HepG2 (cell line): Measurements from ENCODE around the gene ENSA. TPM values are rescaled to one million over a fixed set of nuclear protein-coding genes. Genes with fewer than 3 reads are reported as not detected.

Source experiments
- BRD4 ChIP-seq: sonication (generic); formaldehyde crosslinking; IDR thresholded peaks from 2 replicates; pipeline ENCODE4 v1.4.0; 2020; ENCODE audit warnings: missing genetic modification reagents
- GFI1 ChIP-seq: sonication (generic); formaldehyde crosslinking; IDR thresholded peaks from 2 replicates; pipeline ENCODE4 v1.5.0; 2020; ENCODE audit warnings: missing genetic modification reagents, mild to moderate bottlenecking, borderline replicate concordance
- GTF2F1 ChIP-seq: fragments of 150-350 bp; IDR thresholded peaks from 2 replicates; pipeline ENCODE4 v1.6.1; 2014; ENCODE audit warnings: low read length
- MIER3 ChIP-seq: IDR thresholded peaks from 2 replicates; pipeline ENCODE4 v1.6.1; 2016; ENCODE audit warnings: missing compliant biosample characterization, borderline replicate concordance
- NFKB2 ChIP-seq: sonication (generic); formaldehyde crosslinking; IDR thresholded peaks from 2 replicates; pipeline ENCODE4 v1.4.0; 2020; ENCODE audit warnings: missing genetic modification reagents, borderline replicate concordance
- RARG ChIP-seq: sonication (generic); formaldehyde crosslinking; IDR thresholded peaks from 2 replicates; pipeline ENCODE4 v1.4.0; 2020; ENCODE audit warnings: low read depth, mild to moderate bottlenecking, missing genetic modification reagents
- TAF15 ChIP-seq: fragments of 200-400 bp; formaldehyde crosslinking; IDR thresholded peaks from one replicate; pipeline ENCODE4 v1.6.1; 2018; ENCODE audit warnings: mild to moderate bottlenecking, low read depth, low read length; ENCODE audit not compliant: poor library complexity, severe bottlenecking
- TBX3 ChIP-seq: fragments of 450-650 bp; IDR thresholded peaks from 2 replicates; pipeline ENCODE4 v1.6.1; 2017; ENCODE audit warnings: antibody characterized with exemption, mild to moderate bottlenecking, inconsistent platforms, borderline replicate concordance
- ZNF124 ChIP-seq: sonication (generic); formaldehyde crosslinking; IDR thresholded peaks from 2 replicates; pipeline ENCODE4 v1.4.0; 2020; ENCODE audit warnings: missing genetic modification reagents
- ZNF180 ChIP-seq: sonication (generic); formaldehyde crosslinking; IDR thresholded peaks from 2 replicates; pipeline ENCODE4 v1.4.0; 2020; ENCODE audit warnings: low read depth, missing genetic modification reagents, borderline replicate concordance
- ZNF282 ChIP-seq: fragments of 450-650 bp; IDR thresholded peaks from 2 replicates; pipeline ENCODE4 v1.6.1; 2018; ENCODE audit not compliant: partially characterized antibody
- ZNF296 ChIP-seq: sonication (generic); formaldehyde crosslinking; conservative IDR thresholded peaks from 2 replicates; pipeline ENCODE4 v1.5.0; 2020; ENCODE audit warnings: mild to moderate bottlenecking, missing genetic modification reagents
- ZNF616 ChIP-seq: sonication (generic); formaldehyde crosslinking; IDR thresholded peaks from 2 replicates; pipeline ENCODE4 v1.5.0; 2020; ENCODE audit warnings: low read depth, mild to moderate bottlenecking, missing genetic modification reagents
- ZNF878 ChIP-seq: sonication (generic); formaldehyde crosslinking; IDR thresholded peaks from 2 replicates; pipeline ENCODE4 v1.8.1; 2023; ENCODE audit warnings: mild to moderate bottlenecking, missing genetic modification reagents, moderate library complexity
- ZSCAN22 ChIP-seq: sonication (generic); formaldehyde crosslinking; IDR thresholded peaks from 2 replicates; pipeline ENCODE4 v1.4.0; 2020; ENCODE audit warnings: mild to moderate bottlenecking, missing genetic modification reagents
- polyA plus RNA-seq, 8 experiments: library from polyadenylated mRNA; depleted of rRNA in 3 of 8; stranded (reverse) in 7 of 8; unstranded in 1 of 8; fragments of >200 nt; fragmentation: Illumina TruSeq in 4 of 8; extraction: Trizol in 4 of 8; gene quantifications; 2 replicates each; pipeline versions ENCODE4 v1.2.1 to v1.2.3, GENCODE V29; 2011 to 2016; ENCODE audit warnings: low read depth in 4 of 8, missing spikeins in 1 of 8, mixed read lengths in 1 of 8; ENCODE audit not compliant: insufficient read depth in 1 of 8
- total RNA-seq, 5 experiments: library from RNA; depleted of rRNA; stranded (reverse); fragments of >200 nt; fragmentation: Illumina TruSeq; extraction: Trizol; gene quantifications; 2 replicates each; pipeline ENCODE4 v1.2.3, GENCODE V29; 2016; ENCODE audit warnings: low read depth in 1 of 5
- TF ChIP-seq, protein P1 (sequence below): IDR thresholded peaks from 2 replicates; pipeline ENCODE4 v1.6.1; 2016; ENCODE audit warnings: control low read depth
- TF ChIP-seq, protein P2 (sequence below): sonication (generic); formaldehyde crosslinking; IDR thresholded peaks from 2 replicates; pipeline ENCODE4 v1.4.0; 2020; ENCODE audit warnings: missing genetic modification reagents
- TF ChIP-seq, protein P3 (sequence below): sonication (generic); formaldehyde crosslinking; IDR thresholded peaks from 2 replicates; pipeline ENCODE4 v1.8.0; 2022; ENCODE audit warnings: mild to moderate bottlenecking, missing genetic modification reagents, moderate library complexity
- TF ChIP-seq, protein P4 (sequence below): sonication (generic); formaldehyde crosslinking; IDR thresholded peaks from 2 replicates; pipeline ENCODE4 v1.9.0; 2021; ENCODE audit warnings: missing genetic modification reagents, borderline replicate concordance
- TF ChIP-seq, protein P5 (sequence below): sonication (generic); formaldehyde crosslinking; IDR thresholded peaks from 2 replicates; pipeline ENCODE4 v1.4.0; 2020; ENCODE audit warnings: missing genetic modification reagents, mild to moderate bottlenecking, borderline replicate concordance

ENSA gene
- total and polyA plus RNA-seq, 2 of the 13 experiments (the other 11 are each of a cell fraction or from before 2014, with no cell fraction given), result 54.5 to 111 TPM

DNA sequence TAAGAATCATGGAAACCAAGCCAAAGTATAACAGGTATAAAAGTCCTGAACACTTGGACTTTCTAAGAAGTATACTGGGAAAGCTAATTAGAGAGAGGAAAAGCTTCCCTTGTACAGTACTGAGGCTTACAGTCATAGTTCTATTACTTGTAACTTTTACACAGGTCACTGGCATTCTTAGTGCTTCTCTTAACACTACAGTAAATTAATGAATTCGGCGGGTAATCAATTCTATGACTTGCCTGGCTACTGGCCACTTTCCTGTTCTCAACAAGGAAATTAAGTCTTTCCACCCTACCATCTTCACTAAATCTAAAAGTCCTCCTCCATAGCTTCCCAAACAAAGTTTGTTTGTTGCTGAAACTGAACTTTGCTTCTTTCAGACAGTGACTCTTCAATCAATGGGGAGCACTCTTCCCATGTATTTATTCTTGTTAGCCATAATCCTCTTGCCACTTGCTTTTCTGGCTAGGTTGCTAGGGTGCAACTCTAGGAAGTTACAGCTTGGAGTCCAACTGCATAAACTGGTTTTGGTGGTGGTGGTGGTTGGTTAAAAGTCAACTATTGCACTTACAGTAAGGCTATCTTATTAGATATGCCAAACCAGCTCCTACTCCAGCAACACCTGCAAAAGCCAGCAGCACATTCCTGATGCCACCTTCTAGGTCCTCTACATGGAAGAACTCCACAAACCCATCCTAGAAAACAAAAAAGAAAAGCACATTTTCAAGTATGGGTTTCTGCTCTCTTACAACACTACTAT, 52.4 kb downstream of the ENSA start (continued):
- TF ChIP-seq ZSCAN22 (CRISPR knock-in tag) (no peak), BRD4 (no peak), NFKB2 (CRISPR knock-in tag) (no peak), MIER3 (CRISPR knock-in tag) (no peak), TAF15 (no peak), ZNF282 (no peak), ZNF296 (CRISPR knock-in tag) (no peak), ZNF124 (CRISPR knock-in tag) (no peak), ZNF616 (no peak), ZNF180 (CRISPR knock-in tag) (no peak), ZNF878 (no peak; the same call in 1 of the 2 replicates), RARG (no peak), GTF2F1 (no peak), TBX3 (no peak), GFI1 (no peak)
- TF ChIP-seq, protein P1, sequence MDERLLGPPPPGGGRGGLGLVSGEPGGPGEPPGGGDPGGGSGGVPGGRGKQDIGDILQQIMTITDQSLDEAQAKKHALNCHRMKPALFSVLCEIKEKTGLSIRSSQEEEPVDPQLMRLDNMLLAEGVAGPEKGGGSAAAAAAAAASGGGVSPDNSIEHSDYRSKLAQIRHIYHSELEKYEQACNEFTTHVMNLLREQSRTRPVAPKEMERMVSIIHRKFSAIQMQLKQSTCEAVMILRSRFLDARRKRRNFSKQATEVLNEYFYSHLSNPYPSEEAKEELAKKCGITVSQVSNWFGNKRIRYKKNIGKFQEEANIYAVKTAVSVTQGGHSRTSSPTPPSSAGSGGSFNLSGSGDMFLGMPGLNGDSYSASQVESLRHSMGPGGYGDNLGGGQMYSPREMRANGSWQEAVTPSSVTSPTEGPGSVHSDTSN, result no peak
- TF ChIP-seq, protein P2, sequence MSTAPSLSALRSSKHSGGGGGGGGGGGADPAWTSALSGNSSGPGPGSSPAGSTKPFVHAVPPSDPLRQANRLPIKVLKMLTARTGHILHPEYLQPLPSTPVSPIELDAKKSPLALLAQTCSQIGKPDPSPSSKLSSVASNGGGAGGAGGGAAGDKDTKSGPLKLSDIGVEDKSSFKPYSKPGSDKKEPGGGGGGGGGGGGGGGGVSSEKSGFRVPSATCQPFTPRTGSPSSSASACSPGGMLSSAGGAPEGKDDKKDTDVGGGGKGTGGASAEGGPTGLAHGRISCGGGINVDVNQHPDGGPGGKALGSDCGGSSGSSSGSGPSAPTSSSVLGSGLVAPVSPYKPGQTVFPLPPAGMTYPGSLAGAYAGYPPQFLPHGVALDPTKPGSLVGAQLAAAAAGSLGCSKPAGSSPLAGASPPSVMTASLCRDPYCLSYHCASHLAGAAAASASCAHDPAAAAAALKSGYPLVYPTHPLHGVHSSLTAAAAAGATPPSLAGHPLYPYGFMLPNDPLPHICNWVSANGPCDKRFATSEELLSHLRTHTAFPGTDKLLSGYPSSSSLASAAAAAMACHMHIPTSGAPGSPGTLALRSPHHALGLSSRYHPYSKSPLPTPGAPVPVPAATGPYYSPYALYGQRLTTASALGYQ (CRISPR knock-in tag), result no peak
- TF ChIP-seq, protein P3, sequence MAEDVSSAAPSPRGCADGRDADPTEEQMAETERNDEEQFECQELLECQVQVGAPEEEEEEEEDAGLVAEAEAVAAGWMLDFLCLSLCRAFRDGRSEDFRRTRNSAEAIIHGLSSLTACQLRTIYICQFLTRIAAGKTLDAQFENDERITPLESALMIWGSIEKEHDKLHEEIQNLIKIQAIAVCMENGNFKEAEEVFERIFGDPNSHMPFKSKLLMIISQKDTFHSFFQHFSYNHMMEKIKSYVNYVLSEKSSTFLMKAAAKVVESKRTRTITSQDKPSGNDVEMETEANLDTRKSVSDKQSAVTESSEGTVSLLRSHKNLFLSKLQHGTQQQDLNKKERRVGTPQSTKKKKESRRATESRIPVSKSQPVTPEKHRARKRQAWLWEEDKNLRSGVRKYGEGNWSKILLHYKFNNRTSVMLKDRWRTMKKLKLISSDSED (CRISPR knock-in tag), result no peak
- TF ChIP-seq, protein P4, sequence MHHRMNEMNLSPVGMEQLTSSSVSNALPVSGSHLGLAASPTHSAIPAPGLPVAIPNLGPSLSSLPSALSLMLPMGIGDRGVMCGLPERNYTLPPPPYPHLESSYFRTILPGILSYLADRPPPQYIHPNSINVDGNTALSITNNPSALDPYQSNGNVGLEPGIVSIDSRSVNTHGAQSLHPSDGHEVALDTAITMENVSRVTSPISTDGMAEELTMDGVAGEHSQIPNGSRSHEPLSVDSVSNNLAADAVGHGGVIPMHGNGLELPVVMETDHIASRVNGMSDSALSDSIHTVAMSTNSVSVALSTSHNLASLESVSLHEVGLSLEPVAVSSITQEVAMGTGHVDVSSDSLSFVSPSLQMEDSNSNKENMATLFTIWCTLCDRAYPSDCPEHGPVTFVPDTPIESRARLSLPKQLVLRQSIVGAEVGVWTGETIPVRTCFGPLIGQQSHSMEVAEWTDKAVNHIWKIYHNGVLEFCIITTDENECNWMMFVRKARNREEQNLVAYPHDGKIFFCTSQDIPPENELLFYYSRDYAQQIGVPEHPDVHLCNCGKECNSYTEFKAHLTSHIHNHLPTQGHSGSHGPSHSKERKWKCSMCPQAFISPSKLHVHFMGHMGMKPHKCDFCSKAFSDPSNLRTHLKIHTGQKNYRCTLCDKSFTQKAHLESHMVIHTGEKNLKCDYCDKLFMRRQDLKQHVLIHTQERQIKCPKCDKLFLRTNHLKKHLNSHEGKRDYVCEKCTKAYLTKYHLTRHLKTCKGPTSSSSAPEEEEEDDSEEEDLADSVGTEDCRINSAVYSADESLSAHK, result no peak
- TF ChIP-seq, protein P5, sequence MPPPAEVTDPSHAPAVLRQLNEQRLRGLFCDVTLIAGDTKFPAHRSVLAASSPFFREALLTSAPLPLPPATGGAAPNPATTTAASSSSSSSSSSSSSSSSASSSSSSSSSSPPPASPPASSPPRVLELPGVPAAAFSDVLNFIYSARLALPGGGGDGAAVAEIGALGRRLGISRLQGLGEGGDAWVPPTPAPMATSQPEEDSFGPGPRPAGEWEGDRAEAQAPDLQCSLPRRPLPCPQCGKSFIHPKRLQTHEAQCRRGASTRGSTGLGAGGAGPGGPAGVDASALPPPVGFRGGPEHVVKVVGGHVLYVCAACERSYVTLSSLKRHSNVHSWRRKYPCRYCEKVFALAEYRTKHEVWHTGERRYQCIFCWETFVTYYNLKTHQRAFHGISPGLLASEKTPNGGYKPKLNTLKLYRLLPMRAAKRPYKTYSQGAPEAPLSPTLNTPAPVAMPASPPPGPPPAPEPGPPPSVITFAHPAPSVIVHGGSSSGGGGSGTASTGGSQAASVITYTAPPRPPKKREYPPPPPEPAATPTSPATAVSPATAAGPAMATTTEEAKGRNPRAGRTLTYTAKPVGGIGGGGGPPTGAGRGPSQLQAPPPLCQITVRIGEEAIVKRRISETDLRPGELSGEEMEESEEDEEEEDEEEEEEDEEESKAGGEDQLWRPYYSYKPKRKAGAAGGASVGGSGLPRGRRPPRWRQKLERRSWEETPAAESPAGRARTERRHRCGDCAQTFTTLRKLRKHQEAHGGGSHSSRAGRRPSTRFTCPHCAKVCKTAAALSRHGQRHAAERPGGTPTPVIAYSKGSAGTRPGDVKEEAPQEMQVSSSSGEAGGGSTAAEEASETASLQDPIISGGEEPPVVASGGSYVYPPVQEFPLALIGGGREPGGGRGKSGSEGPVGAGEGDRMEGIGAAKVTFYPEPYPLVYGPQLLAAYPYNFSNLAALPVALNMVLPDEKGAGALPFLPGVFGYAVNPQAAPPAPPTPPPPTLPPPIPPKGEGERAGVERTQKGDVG (CRISPR knock-in tag), result no peak
